ENCODE results near the gene GRID2.

DNA sequence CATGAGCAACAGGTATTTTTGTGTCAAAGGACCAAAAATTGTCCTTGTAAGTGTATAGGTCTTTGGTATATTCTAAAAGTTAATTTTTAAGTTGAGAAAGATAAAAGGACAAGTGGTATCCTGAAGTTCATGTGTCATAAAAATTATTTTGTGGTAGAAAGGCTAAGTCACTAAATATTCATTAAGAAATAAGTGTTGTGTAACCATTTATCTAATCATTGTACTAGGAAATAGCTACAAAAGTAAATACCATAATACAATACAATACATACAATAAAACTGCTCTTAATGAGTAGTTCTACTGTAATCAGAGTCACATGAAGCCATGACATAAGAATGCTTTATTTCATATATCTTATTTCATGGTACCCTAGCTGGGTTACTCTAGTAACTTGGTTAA, 1442.3 kb downstream of the GRID2 start:
- no peak for TF ChIP-seq CTCF (IDR thresholded peaks at IDR 0.05)
- TF ChIP-seq EP300 (IDR thresholded peaks at IDR 0.05; ENCODE audit: low read depth) = no peak
- no peak for TF ChIP-seq POLR2A (IDR thresholded peaks at IDR 0.05)

Data from transverse colon (tissue), 3 donors.